Subcutaneous abdominal adipose tissue (tissue), 5 donors: ENCODE results near the gene MUC22.
"Not testable (repeated sequence)": the region's sequence is repeated elsewhere in the genome, so short reads cannot be mapped to it uniquely, and the experiment has no call there.

Source experiments
- H3K27ac ChIP-seq: one replicate; pipeline ENCODE4 v1.7.0; 2013; ENCODE audit warnings: low read depth, mild to moderate bottlenecking, inconsistent platforms, low read length, moderate library complexity
- H3K27me3 ChIP-seq, 5 donors: one replicate each; pipeline ENCODE4 v1.7.0; 2013; ENCODE audit warnings: low read length in 5 of 5, inconsistent platforms in 1 of 5; ENCODE audit not compliant: control insufficient read depth in 5 of 5, insufficient read depth in 4 of 5
- H3K36me3 ChIP-seq, 5 donors: one replicate each; pipeline ENCODE4 v1.7.0; 2013; ENCODE audit warnings: low read length in 5 of 5; ENCODE audit not compliant: control insufficient read depth in 5 of 5, insufficient read depth in 5 of 5
- H3K4me1 ChIP-seq, 5 donors: one replicate each; pipeline ENCODE4 v1.7.0; 2013; ENCODE audit warnings: low read length in 5 of 5, mild to moderate bottlenecking in 3 of 5, moderate library complexity in 1 of 5; ENCODE audit not compliant: control insufficient read depth in 5 of 5, insufficient read depth in 5 of 5
- H3K4me3 ChIP-seq, 5 donors: one replicate each; pipeline ENCODE4 v1.7.0; 2013; ENCODE audit warnings: low read length in 5 of 5, low read depth in 1 of 5
- H3K9ac ChIP-seq, 5 donors: one replicate each; pipeline ENCODE4 v1.7.0; 2013; ENCODE audit warnings: low read length in 5 of 5, mild to moderate bottlenecking in 4 of 5, moderate library complexity in 3 of 5
- H3K9me3 ChIP-seq, 5 donors: one replicate each; pipeline ENCODE4 v1.7.0; 2013; ENCODE audit warnings: low read length in 5 of 5; ENCODE audit not compliant: control insufficient read depth in 5 of 5
- donor health status: healthy.
- donor health status: healthy.
- donor health status: healthy.
- donor health status: healthy.
- donor health status: healthy.

The MUC22 gene

GRCh38 chr6:30991891-30992290, 18.4 kb upstream of the MUC22 start:
- H3K36me3 ChIP-seq, result no peaks in the 10 kb centered on the region
- no peak overlapping the region for H3K4me3 ChIP-seq
- H3K27me3 ChIP-seq, result peaks cover 0 to 2% (median 0%) of the 10 kb centered on the region in 5 donors
- no peaks in the 10 kb centered on the region for H3K9me3 ChIP-seq
- no peak overlapping the region for H3K27ac ChIP-seq
- no peaks in the 10 kb centered on the region for H3K4me1 ChIP-seq
- no peak overlapping the region for H3K9ac ChIP-seq

DNA sequence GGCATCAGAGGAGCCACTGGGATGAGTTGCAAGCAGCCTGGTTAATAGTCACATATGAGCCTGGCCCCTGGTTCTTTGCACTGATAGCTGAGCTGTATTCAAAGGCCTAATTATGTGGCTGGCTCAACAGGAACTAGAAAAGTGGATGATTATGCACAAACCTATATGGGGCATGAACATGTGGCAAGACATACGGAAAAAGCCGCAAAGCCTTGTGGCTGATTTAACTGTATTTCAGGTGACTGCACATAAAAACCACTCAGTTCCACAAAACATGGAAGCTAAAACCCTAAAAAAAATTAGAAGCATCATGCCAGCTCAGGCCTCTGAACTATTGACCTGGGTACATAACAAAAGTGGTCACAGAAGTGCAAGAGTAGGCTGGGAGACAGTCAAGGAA, 13.0 kb upstream of the MUC22 start:
- Histone ChIP-seq H3K36me3 (no peaks in the 10 kb centered on the region), H3K27me3 (peaks cover 0 to 3% (median 0%) of the 10 kb centered on the region in 5 donors), H3K9ac (no peak overlapping the region), H3K4me3 (no peak overlapping the region), H3K27ac (no peak overlapping the region), H3K9me3 (no peaks in the 10 kb centered on the region), H3K4me1 (no peaks in the 10 kb centered on the region)

- Histone ChIP-seq H3K36me3 (no peaks in the 10 kb centered on the region), H3K4me1 (no peaks in the 10 kb centered on the region), H3K9ac (no peak overlapping the region), H3K27me3 (peaks cover 0 to 3% (median 0%) of the 10 kb centered on the region in 5 donors), H3K27ac (no peak overlapping the region), H3K4me3 (no peak overlapping the region), H3K9me3 (no peaks in the 10 kb centered on the region)
Observed at GRCh38 chr6:30998785-30999184, 11.5 kb upstream of the MUC22 start.

- not testable (repeated sequence) for H3K27ac ChIP-seq, H3K4me1 ChIP-seq, H3K9me3 ChIP-seq, H3K27me3 ChIP-seq, H3K4me3 ChIP-seq, H3K9ac ChIP-seq, H3K36me3 ChIP-seq
Observed at GRCh38 chr6:31000067-31000860, 10.0 kb upstream of the MUC22 start.

DNA sequence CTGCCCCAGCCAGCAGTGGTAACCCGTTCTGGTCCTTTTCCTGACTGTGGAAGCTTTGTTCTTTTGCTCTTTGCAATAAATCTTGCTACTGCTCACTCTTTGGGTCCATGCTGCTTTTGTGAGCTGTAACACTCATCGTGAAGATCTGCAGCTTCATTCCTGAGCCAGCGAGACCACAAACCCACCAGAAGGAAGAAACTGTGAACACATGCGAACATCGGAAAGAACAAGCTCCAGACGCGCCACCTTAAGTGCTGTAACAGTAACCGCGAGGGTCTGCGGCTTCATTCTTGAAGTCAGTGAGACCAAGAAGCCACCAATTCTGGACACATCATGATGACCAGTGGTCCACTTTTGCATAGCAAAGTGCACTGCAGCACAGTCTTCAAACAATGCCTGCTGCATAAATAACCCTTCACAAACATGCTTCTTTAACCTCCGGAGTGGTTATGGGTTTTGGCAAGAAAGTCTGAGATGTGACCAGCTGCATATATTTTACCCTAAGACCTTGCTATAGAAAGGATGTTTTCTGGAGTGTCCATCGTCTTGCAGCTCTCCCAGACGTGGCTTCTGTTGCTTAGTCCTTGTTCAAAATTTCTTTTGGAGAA, 8.9 kb upstream of the MUC22 start:
- H3K9me3 ChIP-seq, result no peaks in the 10 kb centered on the region

DNA sequence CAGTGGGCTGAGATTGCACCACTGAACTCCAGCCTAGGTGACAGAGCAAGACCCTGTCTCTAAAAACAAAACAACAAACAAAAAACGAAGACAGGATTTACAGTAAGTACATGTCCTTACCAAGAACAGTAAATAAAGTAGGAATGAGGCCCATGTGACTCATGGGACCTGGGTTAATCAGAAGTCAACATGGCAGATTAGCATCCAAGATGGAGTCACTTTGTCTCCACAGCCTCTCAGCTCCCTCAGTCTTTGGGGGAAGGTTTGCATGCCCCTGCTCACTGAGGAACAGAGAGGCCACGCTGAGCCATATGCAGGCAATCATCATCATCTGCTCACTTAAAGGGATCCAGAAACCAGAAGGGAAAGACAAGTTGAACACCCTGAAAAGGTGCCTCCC, 7.8 kb upstream of the MUC22 start:
- Histone ChIP-seq H3K4me3 (no peak overlapping the region), H3K27me3 (peaks cover 0 to 3% (median 0%) of the 10 kb centered on the region in 5 donors), H3K4me1 (peaks cover 0 to 14% (median 0%) of the 10 kb centered on the region in 5 donors), H3K9me3 (no peaks in the 10 kb centered on the region), H3K27ac (no peak overlapping the region), H3K9ac (no peak overlapping the region), H3K36me3 (no peaks in the 10 kb centered on the region)

More for the DNA sequence above, 8.9 kb upstream of the MUC22 start:
- H3K27me3 ChIP-seq, result peaks cover 0 to 3% (median 0%) of the 10 kb centered on the region in 5 donors
- no peak overlapping the region for H3K9ac ChIP-seq
- no peak overlapping the region for H3K27ac ChIP-seq
- no peaks in the 10 kb centered on the region for H3K36me3 ChIP-seq
- no peak overlapping the region for H3K4me3 ChIP-seq
- H3K4me1 ChIP-seq, result peaks cover 0 to 14% (median 0%) of the 10 kb centered on the region in 5 donors

GRCh38 chr6:31004794-31005193, 5.5 kb upstream of the MUC22 start:
- no peak overlapping the region for H3K9ac ChIP-seq
- H3K27me3 ChIP-seq, result peaks cover 0 to 5% (median 3%) of the 10 kb centered on the region in 5 donors
- no peaks in the 10 kb centered on the region for H3K36me3 ChIP-seq
- peaks cover 0 to 14% (median 0%) of the 10 kb centered on the region in 5 donors for H3K4me1 ChIP-seq
- H3K27ac ChIP-seq, result no peak overlapping the region
- no peaks in the 10 kb centered on the region for H3K9me3 ChIP-seq
- H3K4me3 ChIP-seq, result no peak overlapping the region

- no peaks in the 10 kb centered on the region for H3K36me3 ChIP-seq
- H3K27me3 ChIP-seq, result peaks cover 0 to 8% (median 3%) of the 10 kb centered on the region in 5 donors
- peaks cover 0 to 14% (median 0%) of the 10 kb centered on the region in 5 donors for H3K4me1 ChIP-seq
- H3K9me3 ChIP-seq, result no peaks in the 10 kb centered on the region
- no peak overlapping the region for H3K9ac ChIP-seq
- no peak overlapping the region for H3K4me3 ChIP-seq
- no peak overlapping the region for H3K27ac ChIP-seq
Observed at GRCh38 chr6:31005249-31006020, 4.8 kb upstream of the MUC22 start.

GRCh38 chr6:31007694-31008093, 2.6 kb upstream of the MUC22 start:
- Histone ChIP-seq H3K36me3 (no peaks in the 10 kb centered on the region), H3K4me1 (peaks cover 0 to 14% (median 0%) of the 10 kb centered on the region in 5 donors), H3K27ac (no peak overlapping the region), H3K9me3 (no peaks in the 10 kb centered on the region), H3K4me3 (no peak overlapping the region), H3K9ac (no peak overlapping the region), H3K27me3 (peaks cover 0 to 8% (median 3%) of the 10 kb centered on the region in 5 donors)

GRCh38 chr6:31008165-31008564, 2.1 kb upstream of the MUC22 start:
- peaks cover 0 to 14% (median 0%) of the 10 kb centered on the region in 5 donors for H3K4me1 ChIP-seq
- no peaks in the 10 kb centered on the region for H3K36me3 ChIP-seq
- no peaks in the 10 kb centered on the region for H3K9me3 ChIP-seq
- no peak overlapping the region for H3K27ac ChIP-seq
- H3K9ac ChIP-seq, result no peak overlapping the region
- peaks cover 0 to 10% (median 3%) of the 10 kb centered on the region in 5 donors for H3K27me3 ChIP-seq
- no peak overlapping the region for H3K4me3 ChIP-seq
